ENCODE data around the gene MTX3.

The MTX3 gene

DNA sequence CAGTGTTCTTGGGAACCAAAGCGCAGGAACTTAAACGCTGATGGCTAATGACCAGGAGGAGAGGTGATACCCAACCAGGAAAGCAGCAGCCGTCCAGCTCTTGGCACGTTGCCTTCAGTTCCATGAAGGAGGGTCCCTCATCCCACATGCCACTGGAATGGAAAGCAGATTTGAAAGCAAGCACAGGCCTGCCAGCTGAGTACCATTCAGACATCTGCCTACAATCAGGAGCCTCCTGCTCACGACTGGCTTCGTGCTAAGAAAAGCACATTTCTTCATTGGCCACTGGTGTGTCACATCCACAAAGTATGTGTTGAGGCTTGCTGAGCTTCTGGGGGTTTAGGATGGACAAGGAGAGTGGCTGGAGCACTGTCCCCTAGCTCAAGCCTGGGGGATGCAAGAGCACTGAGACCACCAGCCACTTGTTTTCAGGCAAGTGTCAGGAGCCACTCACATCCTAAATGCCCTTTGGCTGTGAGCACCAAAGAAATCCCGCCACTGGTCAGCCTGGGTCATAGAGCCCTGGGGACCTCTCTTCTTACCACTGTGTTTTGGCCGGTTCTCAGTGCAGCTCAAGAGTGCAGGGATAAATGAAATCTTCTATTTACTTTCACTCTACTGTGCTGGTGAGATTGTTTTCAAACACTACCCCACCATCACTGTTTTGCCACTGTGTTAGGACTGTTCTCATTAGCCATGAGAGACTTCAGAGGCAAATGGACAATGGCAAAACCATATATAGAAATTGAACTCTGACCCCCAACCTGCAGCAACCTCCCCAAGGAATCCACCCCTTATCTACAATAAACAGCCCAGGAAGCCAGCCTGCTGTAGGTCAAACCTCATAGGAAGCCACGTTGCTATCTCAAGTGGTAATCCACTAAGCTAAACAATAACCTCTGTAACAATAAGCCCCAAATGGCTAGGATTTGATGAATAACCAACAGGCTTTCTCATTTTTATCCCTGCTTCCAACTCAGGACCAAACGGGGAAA, 58.3 kb downstream of the MTX3 start:
- peak; percentile 28 to 70 for DNase-seq

DNA sequence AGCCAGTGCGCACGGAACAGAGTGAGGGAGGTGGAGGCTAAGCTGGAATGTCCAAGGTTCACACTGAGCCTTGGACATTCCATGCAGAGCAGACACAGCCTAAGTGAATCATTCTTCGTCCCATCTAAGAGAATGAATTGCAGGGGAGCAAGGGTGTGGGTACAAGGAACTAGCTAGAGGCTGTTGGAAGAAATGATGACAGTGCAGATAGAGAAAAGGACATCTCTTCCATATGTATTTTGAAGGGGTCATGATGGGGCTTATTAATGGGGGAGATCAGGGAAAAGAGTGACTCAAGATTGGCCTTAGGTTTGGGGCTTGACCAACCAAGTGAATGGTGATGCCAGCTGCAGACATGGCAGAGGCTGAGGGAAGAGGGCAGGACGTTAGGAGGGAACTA, 59.2 kb downstream of the MTX3 start:
- DNase-seq: no peak

GRCh38 chr5:79931409-79931808, 59.7 kb downstream of the MTX3 start:
- DNase-seq: no peak

DNA sequence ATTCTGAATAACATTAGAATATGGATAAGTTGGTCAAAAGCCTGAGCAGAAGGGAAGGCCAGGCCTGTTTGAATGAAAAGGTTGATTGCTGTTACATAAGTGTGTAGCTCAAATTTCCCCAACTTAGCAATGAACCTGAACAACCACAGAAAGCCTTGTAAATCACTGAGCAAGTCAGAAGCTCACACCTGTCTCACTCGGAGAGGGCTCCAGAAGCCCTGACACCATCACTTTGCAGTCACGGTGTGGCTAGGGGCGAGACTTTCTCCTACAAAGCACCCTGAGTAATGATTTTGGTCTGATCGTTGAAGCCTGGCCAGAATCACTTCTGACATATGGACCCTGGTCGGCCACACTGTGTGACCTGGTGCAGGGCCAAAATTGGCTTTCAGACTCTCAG, 62.0 kb downstream of the MTX3 start:
- peak in 1 of 2 experiments; percentile 59 for DNase-seq
